Neutrophil (primary cell): ENCODE measurements around the gene PDZRN3.

Source experiments
- H3K27ac ChIP-seq: fragments of 200-600 bp; sonication (generic); 2 replicates; pipeline ENCODE4 v1.5.1; 2016; ENCODE audit warnings: mild to moderate bottlenecking, moderate library complexity
- H3K27me3 ChIP-seq: fragments of 200-600 bp; sonication (generic); 2 replicates; pipeline ENCODE4 v1.6.0; 2016; ENCODE audit warnings: mild to moderate bottlenecking
- H3K36me3 ChIP-seq: fragments of 200-600 bp; sonication (generic); 2 replicates; pipeline ENCODE4 v1.5.1; 2017
- H3K4me1 ChIP-seq, 2 experiments: fragments of 200-600 bp in 1 of 2; sonication (generic) in 1 of 2; 1 replicate in 1 of 2; 2 replicates in 1 of 2; pipeline versions ENCODE4 v1.5.1 to v1.6.1; 2013 to 2016; ENCODE audit warnings: low read depth in 1 of 2, low read length in 1 of 2, mild to moderate bottlenecking in 1 of 2, moderate library complexity in 1 of 2; ENCODE audit not compliant: control insufficient read depth in 1 of 2, insufficient read depth in 1 of 2
- H3K4me3 ChIP-seq, 2 experiments: fragments of 200-600 bp in 1 of 2; sonication (generic) in 1 of 2; 1 replicate in 1 of 2; 2 replicates in 1 of 2; pipeline ENCODE4 v1.5.1; 2013 to 2016; ENCODE audit warnings: low read depth in 1 of 2, low read length in 1 of 2, mild to moderate bottlenecking in 1 of 2, moderate library complexity in 1 of 2
- H3K9me3 ChIP-seq: fragments of 200-600 bp; sonication (generic); 2 replicates; pipeline ENCODE4 v1.5.1; 2016
- TF ChIP-seq, protein P1 (sequence below): fragments of 200-600 bp; sonication (generic); IDR thresholded peaks from 2 replicates; pipeline ENCODE4 v1.5.1; 2016; ENCODE audit warnings: antibody characterized with exemption

The PDZRN3 gene

DNA sequence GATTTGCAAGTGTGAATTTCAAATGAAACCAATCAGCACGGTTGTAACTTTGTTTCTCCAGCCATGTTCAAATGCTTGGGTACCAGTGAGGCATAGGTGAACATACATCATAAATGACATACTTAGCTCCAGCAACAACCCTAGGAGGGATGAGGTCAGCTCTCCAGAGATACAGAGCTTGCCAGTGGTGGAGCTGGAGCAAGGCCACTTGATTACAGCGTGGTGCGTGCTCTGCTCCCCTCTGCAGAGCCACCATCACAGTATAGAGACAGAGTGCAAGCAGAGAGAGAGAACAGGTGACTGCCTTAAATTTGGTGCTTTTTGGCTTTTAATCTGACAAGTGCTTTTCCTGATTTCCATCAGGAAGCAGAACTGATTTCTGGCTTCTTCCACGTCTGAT lies 275.1 kb downstream of the PDZRN3 start:
- Histone ChIP-seq H3K36me3 (no peaks in the 10 kb centered on the region), H3K27ac (no peak overlapping the region), H3K4me1 (no peaks in the 10 kb centered on the region), H3K27me3 (no peaks in the 10 kb centered on the region), H3K9me3 (no peaks in the 10 kb centered on the region), H3K4me3 (no peak overlapping the region)
- TF ChIP-seq, protein P1, sequence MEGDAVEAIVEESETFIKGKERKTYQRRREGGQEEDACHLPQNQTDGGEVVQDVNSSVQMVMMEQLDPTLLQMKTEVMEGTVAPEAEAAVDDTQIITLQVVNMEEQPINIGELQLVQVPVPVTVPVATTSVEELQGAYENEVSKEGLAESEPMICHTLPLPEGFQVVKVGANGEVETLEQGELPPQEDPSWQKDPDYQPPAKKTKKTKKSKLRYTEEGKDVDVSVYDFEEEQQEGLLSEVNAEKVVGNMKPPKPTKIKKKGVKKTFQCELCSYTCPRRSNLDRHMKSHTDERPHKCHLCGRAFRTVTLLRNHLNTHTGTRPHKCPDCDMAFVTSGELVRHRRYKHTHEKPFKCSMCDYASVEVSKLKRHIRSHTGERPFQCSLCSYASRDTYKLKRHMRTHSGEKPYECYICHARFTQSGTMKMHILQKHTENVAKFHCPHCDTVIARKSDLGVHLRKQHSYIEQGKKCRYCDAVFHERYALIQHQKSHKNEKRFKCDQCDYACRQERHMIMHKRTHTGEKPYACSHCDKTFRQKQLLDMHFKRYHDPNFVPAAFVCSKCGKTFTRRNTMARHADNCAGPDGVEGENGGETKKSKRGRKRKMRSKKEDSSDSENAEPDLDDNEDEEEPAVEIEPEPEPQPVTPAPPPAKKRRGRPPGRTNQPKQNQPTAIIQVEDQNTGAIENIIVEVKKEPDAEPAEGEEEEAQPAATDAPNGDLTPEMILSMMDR = no peak

DNA sequence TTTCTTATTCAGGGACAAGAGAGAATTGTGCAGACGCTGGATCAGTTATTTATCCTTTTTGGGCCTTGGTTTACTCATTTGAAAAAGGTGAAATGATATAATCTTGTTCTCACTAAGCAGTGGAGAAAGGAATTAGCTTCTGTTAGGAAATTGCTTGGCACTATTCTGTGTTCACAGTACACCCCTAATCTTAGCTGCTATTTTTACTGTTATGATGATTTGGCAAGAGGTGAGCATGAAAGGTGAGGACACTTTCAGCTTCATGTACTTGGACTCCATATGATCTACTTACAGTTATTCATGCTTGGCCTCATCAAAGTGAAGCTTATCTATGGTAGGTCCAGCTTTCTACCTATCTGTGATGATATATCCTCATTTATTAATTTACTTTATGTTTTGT lies 282.7 kb downstream of the PDZRN3 start:
- no peaks in the 10 kb centered on the region for H3K27me3 ChIP-seq
- H3K36me3 ChIP-seq = no peaks in the 10 kb centered on the region
- TF ChIP-seq, protein P1 = no peak
- no peaks in the 10 kb centered on the region for H3K9me3 ChIP-seq
- H3K27ac ChIP-seq = no peak overlapping the region
- no peak overlapping the region for H3K4me3 ChIP-seq
- no peaks in the 10 kb centered on the region for H3K4me1 ChIP-seq

GRCh38 chr3:73341272-73341935 lies 283.3 kb downstream of the PDZRN3 start:
- no peaks in the 10 kb centered on the region for H3K36me3 ChIP-seq
- TF ChIP-seq, protein P1 = no peak
- H3K27ac ChIP-seq = no peak overlapping the region

DNA sequence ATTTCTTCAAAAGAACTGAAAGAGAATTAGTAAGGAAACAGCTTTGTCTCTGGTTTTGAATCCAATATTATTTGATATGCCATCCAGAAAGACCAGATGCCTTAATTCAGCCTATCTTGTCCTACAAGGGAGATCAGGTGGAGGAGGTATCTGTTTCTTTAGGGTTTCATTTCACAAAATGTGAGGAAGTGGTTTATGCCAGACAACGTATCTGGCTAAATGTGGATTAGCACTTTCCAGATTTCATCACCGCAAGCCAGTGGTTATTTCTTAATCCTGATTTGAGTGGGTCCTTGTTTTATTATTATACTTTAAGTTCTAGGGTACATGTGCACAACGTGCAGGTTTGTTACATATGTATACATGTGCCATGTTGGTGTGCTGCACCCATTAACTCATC lies 292.2 kb downstream of the PDZRN3 start:
- H3K4me1 ChIP-seq = no peaks in the 10 kb centered on the region
- no peak overlapping the region for H3K27ac ChIP-seq
- H3K4me3 ChIP-seq = no peak overlapping the region
- no peaks in the 10 kb centered on the region for H3K36me3 ChIP-seq
- TF ChIP-seq, protein P1 = no peak
- no peaks in the 10 kb centered on the region for H3K27me3 ChIP-seq
- H3K9me3 ChIP-seq = no peaks in the 10 kb centered on the region

More at GRCh38 chr3:73341272-73341935, 283.3 kb downstream of the PDZRN3 start:
- Histone ChIP-seq H3K4me1 (no peaks in the 10 kb centered on the region), H3K9me3 (no peaks in the 10 kb centered on the region), H3K27me3 (no peaks in the 10 kb centered on the region), H3K4me3 (no peak overlapping the region)
